K562 (cell line): ENCODE results near the gene PARD3. TPM values are rescaled to one million over a fixed set of nuclear protein-coding genes. Genes with fewer than 3 reads are reported as not detected.
A peak's percentile ranks its signal among the peaks of the same experiment; 100 is the strongest.

Experiments
- BHLHE40 ChIP-seq: IDR thresholded peaks from 2 replicates; pipeline ENCODE4 v1.6.1; 2011; ENCODE audit warnings: low read length, improper control_type of control experiment
- BRD4 ChIP-seq: fragments of 200-600 bp; sonication (generic); IDR thresholded peaks from 2 replicates; pipeline ENCODE4 v1.6.1; 2017; ENCODE audit warnings: inconsistent platforms
- CCNT2 ChIP-seq: IDR thresholded peaks from 2 replicates; pipeline ENCODE4 v1.6.1; 2011; ENCODE audit warnings: borderline replicate concordance, low read depth, mild to moderate bottlenecking, moderate library complexity, mixed read lengths, low read length; ENCODE audit not compliant: insufficient read length; ENCODE audit errors: extremely low read depth
- COPS2 ChIP-seq: fragments of 450-650 bp; conservative IDR thresholded peaks from 2 replicates; pipeline ENCODE4 v1.6.1; 2016; ENCODE audit warnings: mild to moderate bottlenecking, moderate library complexity
- CXXC5 ChIP-seq: fragments of 250-450 bp; sonication (Bioruptor Pico); IDR thresholded peaks from 2 replicates; pipeline ENCODE4 v1.8.0; 2022; ENCODE audit warnings: inconsistent platforms, mild to moderate bottlenecking, moderate library complexity
- KDM5B ChIP-seq: fragments of 200-600 bp; sonication (generic); IDR thresholded peaks from 2 replicates; pipeline ENCODE4 v1.6.1; 2012; ENCODE audit warnings: low read depth, mild to moderate bottlenecking, moderate library complexity, low read length, control low read depth, inconsistent platforms; ENCODE audit not compliant: insufficient replicate concordance
- MAFF ChIP-seq: IDR thresholded peaks from 2 replicates; pipeline ENCODE4 v1.6.1; 2012; ENCODE audit warnings: low read length, improper control_type of control experiment
- MAZ ChIP-seq, 2 experiments: fragments of 450-650 bp in 1 of 2; sonication (generic) in 1 of 2; formaldehyde crosslinking; IDR thresholded peaks in 1 of 2; conservative IDR thresholded peaks in 1 of 2; 2 replicates each; pipeline versions ENCODE4 v1.4.0 to v1.5.0; 2020; ENCODE audit warnings: mild to moderate bottlenecking in 1 of 2, missing genetic modification reagents in 1 of 2
- MTA1 ChIP-seq: fragments of 450-650 bp; IDR thresholded peaks from 2 replicates; pipeline ENCODE4 v1.6.1; 2017; ENCODE audit warnings: borderline replicate concordance
- POLR3A ChIP-seq: IDR thresholded peaks from 2 replicates; pipeline ENCODE4 v1.6.1; 2011; ENCODE audit warnings: borderline replicate concordance, mild to moderate bottlenecking, moderate library complexity; ENCODE audit not compliant: insufficient read length, insufficient read depth; ENCODE audit errors: extremely low read depth
- SETDB1 ChIP-seq: IDR thresholded peaks from one replicate; pipeline ENCODE4 v1.6.1; 2012; ENCODE audit warnings: low read length, control low read depth, inconsistent platforms
- SRF ChIP-seq, 2 experiments: fragments of 250-450, 450-650 bp in 1 of 2; sonication (Bioruptor Pico) in 1 of 2; sonication (generic) in 1 of 2; formaldehyde crosslinking; IDR thresholded peaks; 2 replicates each; pipeline versions ENCODE4 v1.5.0 to v1.5.1; 2020 to 2022; ENCODE audit warnings: mild to moderate bottlenecking in 1 of 2, missing genetic modification reagents in 1 of 2
- ZC3H8 ChIP-seq: fragments of 450-650 bp; IDR thresholded peaks from 2 replicates; pipeline ENCODE4 v1.6.1; 2017
- ZEB2 ChIP-seq: fragments of 450-650 bp; IDR thresholded peaks from 2 replicates; pipeline ENCODE4 v1.6.1; 2016
- ZKSCAN1 ChIP-seq: fragments of 150-350 bp; IDR thresholded peaks from 2 replicates; pipeline ENCODE4 v1.6.1; 2016; ENCODE audit warnings: low read depth, low read length
- ZKSCAN3 ChIP-seq: fragments of 250-450 bp; sonication (Bioruptor Pico); IDR thresholded peaks from 2 replicates; pipeline ENCODE4 v1.4.0; 2020
- ZNF133 ChIP-seq: fragments of 250-450 bp; sonication (Bioruptor Pico); IDR thresholded peaks from 2 replicates; pipeline ENCODE4 v1.4.0; 2020; ENCODE audit warnings: mild to moderate bottlenecking
- ZNF324 ChIP-seq: fragments of 250-450 bp; sonication (Bioruptor Pico); IDR thresholded peaks from 2 replicates; pipeline ENCODE4 v1.4.0; 2020; ENCODE audit warnings: mild to moderate bottlenecking
- ZNF561 ChIP-seq: fragments of 450-650 bp; formaldehyde crosslinking; conservative IDR thresholded peaks from 2 replicates; pipeline ENCODE4 v1.4.0; 2020; ENCODE audit warnings: mild to moderate bottlenecking, moderate library complexity
- polyA plus RNA-seq, 8 experiments: library from polyadenylated mRNA; depleted of rRNA in 4 of 8; stranded (reverse) in 5 of 8; unstranded in 3 of 8; fragments of >200 nt; fragmentation: Nextera tagmentation in 2 of 8; fragmentation: Illumina TruSeq in 1 of 8; extraction: Ambion mirVana in 2 of 8; extraction: Trizol in 1 of 8; gene quantifications; 2 replicates each; pipeline versions ENCODE4 v1.2.1 to v1.2.3, GENCODE V29; 2011 to 2014; ENCODE audit warnings: inconsistent platforms in 1 of 8, missing spikeins in 1 of 8
- total RNA-seq, 7 experiments: library from RNA; depleted of rRNA in 6 of 7; stranded (reverse); fragments of >200 nt in 6 of 7; fragmentation: Illumina TruSeq in 2 of 7; extraction: Trizol in 2 of 7; gene quantifications; 2 replicates each; pipeline versions ENCODE4 v1.2.1 to v1.2.3, GENCODE V29; 2011 to 2021; ENCODE audit warnings: low replicate concordance in 1 of 7
- TF ChIP-seq, protein P1 (sequence below), 2 experiments: fragments of 250-450 bp in 1 of 2; fragments of 450-650 bp in 1 of 2; sonication (Bioruptor Pico) in 1 of 2; IDR thresholded peaks; 2 replicates each; pipeline versions ENCODE4 v1.6.1 to v1.8.0; 2016 to 2021; ENCODE audit warnings: mild to moderate bottlenecking in 2 of 2, moderate library complexity in 2 of 2, missing compliant biosample characterization in 1 of 2, missing genetic modification characterization in 1 of 2
- TF ChIP-seq, protein P2 (sequence below): sonication (generic); formaldehyde crosslinking; IDR thresholded peaks from 2 replicates; pipeline ENCODE4 v1.8.1; 2023; ENCODE audit warnings: mild to moderate bottlenecking, missing genetic modification reagents
- TF ChIP-seq, protein P3 (sequence below): fragments of 200-400 bp; formaldehyde crosslinking; IDR thresholded peaks from 2 replicates; pipeline ENCODE4 v1.6.1; 2017; ENCODE audit warnings: mild to moderate bottlenecking, low read depth, low read length, moderate library complexity

The PARD3 gene
- total and polyA plus RNA-seq, 9 of the 15 experiments (the other 6 are each of a cell fraction or from before 2014, with no cell fraction given) = 2.7 to 11.7 (median 7.7) TPM

DNA sequence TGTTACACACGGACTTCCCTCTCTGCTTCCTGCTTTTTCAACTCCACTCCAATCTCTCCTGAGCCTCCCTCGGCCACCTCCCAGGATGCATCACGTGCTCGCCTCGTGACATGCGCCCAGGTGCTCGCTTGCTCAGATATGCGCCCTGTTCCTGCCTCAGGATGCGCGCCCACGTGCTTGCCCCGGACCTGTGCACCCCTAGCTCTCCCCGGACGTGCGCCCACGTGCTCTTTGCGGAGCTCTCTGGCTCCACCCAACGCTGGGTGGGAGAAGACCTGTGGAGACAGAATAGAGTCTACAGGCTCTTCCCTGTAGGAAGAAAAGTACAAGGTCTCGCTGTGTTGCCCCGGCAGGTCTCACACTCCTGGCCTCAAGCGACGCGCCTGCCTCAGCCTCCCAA, 23.1 kb downstream of the PARD3 start (continued):
- TF ChIP-seq, protein P1, sequence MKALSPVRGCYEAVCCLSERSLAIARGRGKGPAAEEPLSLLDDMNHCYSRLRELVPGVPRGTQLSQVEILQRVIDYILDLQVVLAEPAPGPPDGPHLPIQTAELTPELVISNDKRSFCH (CRISPR knock-in tag; IDR thresholded peaks at IDR 0.05) = no peak
- TF ChIP-seq, protein P1 (tag; IDR thresholded peaks at IDR 0.05) = no peak
- TF ChIP-seq ZKSCAN1 = no peak
- TF ChIP-seq CCNT2 = no peak
- TF ChIP-seq BRD4 = no peak
- TF ChIP-seq KDM5B = no peak
- TF ChIP-seq MAZ (CRISPR knock-in tag; conservative IDR thresholded peaks at IDR 0.05 in 1 of 2, IDR thresholded peaks at IDR 0.05 in 1 of 2) = 0 out of 4 replicates have a peak, but pooled peaks of 1 of the 2 experiments have one; percentile 44
- TF ChIP-seq POLR3A = no peak
- no peak for TF ChIP-seq SRF (CRISPR knock-in tag; IDR thresholded peaks at IDR 0.05)
- TF ChIP-seq ZNF561 (CRISPR knock-in tag) = no peak
- no peak for TF ChIP-seq ZC3H8
- TF ChIP-seq BHLHE40 = peak; percentile 70
- TF ChIP-seq COPS2 = no peak
- no peak for TF ChIP-seq ZKSCAN3 (CRISPR knock-in tag)
- peak; percentile 68 for TF ChIP-seq CXXC5 (CRISPR knock-in tag)
- TF ChIP-seq ZNF324 = no peak
- no peak for TF ChIP-seq MAFF
- TF ChIP-seq ZNF133 (CRISPR knock-in tag) = no peak
- TF ChIP-seq, protein P2, sequence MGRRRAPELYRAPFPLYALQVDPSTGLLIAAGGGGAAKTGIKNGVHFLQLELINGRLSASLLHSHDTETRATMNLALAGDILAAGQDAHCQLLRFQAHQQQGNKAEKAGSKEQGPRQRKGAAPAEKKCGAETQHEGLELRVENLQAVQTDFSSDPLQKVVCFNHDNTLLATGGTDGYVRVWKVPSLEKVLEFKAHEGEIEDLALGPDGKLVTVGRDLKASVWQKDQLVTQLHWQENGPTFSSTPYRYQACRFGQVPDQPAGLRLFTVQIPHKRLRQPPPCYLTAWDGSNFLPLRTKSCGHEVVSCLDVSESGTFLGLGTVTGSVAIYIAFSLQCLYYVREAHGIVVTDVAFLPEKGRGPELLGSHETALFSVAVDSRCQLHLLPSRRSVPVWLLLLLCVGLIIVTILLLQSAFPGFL (CRISPR knock-in tag) = no peak
- TF ChIP-seq ZEB2 = no peak
- TF ChIP-seq MTA1 = no peak
- TF ChIP-seq, protein P3, sequence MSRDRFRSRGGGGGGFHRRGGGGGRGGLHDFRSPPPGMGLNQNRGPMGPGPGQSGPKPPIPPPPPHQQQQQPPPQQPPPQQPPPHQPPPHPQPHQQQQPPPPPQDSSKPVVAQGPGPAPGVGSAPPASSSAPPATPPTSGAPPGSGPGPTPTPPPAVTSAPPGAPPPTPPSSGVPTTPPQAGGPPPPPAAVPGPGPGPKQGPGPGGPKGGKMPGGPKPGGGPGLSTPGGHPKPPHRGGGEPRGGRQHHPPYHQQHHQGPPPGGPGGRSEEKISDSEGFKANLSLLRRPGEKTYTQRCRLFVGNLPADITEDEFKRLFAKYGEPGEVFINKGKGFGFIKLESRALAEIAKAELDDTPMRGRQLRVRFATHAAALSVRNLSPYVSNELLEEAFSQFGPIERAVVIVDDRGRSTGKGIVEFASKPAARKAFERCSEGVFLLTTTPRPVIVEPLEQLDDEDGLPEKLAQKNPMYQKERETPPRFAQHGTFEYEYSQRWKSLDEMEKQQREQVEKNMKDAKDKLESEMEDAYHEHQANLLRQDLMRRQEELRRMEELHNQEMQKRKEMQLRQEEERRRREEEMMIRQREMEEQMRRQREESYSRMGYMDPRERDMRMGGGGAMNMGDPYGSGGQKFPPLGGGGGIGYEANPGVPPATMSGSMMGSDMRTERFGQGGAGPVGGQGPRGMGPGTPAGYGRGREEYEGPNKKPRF = no peak
- TF ChIP-seq SETDB1 = no peak
